ENCODE data around the gene PLXND1.
"Not testable (repeated sequence)": the region's sequence is repeated elsewhere in the genome, so short reads cannot be mapped to it uniquely, and the experiment has no call there.

PLXND1 gene

DNA sequence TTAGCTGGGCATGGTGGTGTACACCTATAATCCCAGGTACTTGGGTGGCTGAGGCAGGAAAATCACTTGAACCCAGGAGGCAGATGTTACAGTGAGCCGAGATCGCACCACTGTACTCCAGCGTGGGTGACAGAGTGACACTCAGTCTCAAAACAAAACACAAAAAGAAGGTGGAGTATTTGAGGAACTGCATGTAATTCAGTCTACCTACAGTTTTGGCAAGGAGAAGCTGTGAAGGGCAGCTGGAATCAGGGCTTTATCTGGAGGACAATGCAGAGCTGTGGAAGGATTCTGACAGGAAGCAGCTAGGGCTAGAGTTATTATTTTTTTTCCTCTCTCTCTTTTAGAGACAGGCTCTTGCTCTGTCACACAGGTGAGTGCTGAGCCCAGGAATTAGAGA is 56.7 kb downstream of the PLXND1 start:
- DNase-seq (ENCODE audit: low read depth in 2 of 2) = no peak
- H3K4me3 ChIP-seq (replicated peaks in 1 of 2; ENCODE audit: low read depth in 2 of 2, low read length in 2 of 2) = no peak overlapping the region
- TF ChIP-seq CTCF (IDR thresholded peaks at IDR 0.05; ENCODE audit: low read depth, low read length) = no peak

- TF ChIP-seq CTCF (IDR thresholded peaks at IDR 0.05; ENCODE audit: low read depth, low read length) = no peak
- no peak overlapping the region for H3K4me3 ChIP-seq (replicated peaks in 1 of 2; ENCODE audit: low read depth in 2 of 2, low read length in 2 of 2)
- DNase-seq (ENCODE audit: low read depth in 2 of 2) = peak; percentile 32 to 41
Measured at GRCh38 chr3:129549006-129549800, 57.3 kb downstream of the PLXND1 start.

- no peak for TF ChIP-seq CTCF (IDR thresholded peaks at IDR 0.05; ENCODE audit: low read depth, low read length)
- no peak overlapping the region for H3K4me3 ChIP-seq (replicated peaks in 1 of 2; ENCODE audit: low read depth in 2 of 2, low read length in 2 of 2)
- no peak for DNase-seq (ENCODE audit: low read depth in 2 of 2)
Measured at GRCh38 chr3:129548104-129548965, 58.1 kb downstream of the PLXND1 start.

GRCh38 chr3:129547241-129547640 is 59.2 kb downstream of the PLXND1 start:
- no peak for TF ChIP-seq CTCF (IDR thresholded peaks at IDR 0.05; ENCODE audit: low read depth, low read length)

DNA sequence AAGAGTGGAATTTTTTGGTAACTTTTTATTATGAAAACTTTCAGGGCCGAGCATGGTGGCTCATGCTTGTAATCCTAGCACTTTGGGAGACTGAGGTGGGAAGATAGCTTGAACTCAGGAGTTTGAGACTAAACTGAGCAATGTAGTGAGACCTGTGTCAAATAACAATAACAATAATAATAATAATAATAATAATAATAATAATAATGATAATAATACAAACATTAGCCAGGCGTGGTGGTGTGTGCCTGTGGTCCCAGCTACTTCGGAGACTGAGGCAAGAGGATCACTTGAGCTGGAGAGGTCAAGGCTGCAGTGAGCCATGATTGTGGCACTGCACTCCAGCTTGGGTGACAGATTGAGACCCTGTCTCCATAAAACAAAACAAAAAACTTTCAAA is 60.5 kb downstream of the PLXND1 start:
- not testable (repeated sequence) for DNase-seq (ENCODE audit: low read depth in 2 of 2); H3K4me3 ChIP-seq (replicated peaks in 1 of 2; ENCODE audit: low read depth in 2 of 2, low read length in 2 of 2)

More at GRCh38 chr3:129547241-129547640, 59.2 kb downstream of the PLXND1 start:
- no peak for DNase-seq (ENCODE audit: low read depth in 2 of 2)
- no peak overlapping the region for H3K4me3 ChIP-seq (replicated peaks in 1 of 2; ENCODE audit: low read depth in 2 of 2, low read length in 2 of 2)

GRCh38 chr3:129543999-129544398 is 62.5 kb downstream of the PLXND1 start:
- DNase-seq (ENCODE audit: low read depth in 2 of 2) = no peak
- H3K4me3 ChIP-seq (replicated peaks in 1 of 2; ENCODE audit: low read depth in 2 of 2, low read length in 2 of 2) = no peak overlapping the region
- no peak for TF ChIP-seq CTCF (IDR thresholded peaks at IDR 0.05; ENCODE audit: low read depth, low read length)

DNA sequence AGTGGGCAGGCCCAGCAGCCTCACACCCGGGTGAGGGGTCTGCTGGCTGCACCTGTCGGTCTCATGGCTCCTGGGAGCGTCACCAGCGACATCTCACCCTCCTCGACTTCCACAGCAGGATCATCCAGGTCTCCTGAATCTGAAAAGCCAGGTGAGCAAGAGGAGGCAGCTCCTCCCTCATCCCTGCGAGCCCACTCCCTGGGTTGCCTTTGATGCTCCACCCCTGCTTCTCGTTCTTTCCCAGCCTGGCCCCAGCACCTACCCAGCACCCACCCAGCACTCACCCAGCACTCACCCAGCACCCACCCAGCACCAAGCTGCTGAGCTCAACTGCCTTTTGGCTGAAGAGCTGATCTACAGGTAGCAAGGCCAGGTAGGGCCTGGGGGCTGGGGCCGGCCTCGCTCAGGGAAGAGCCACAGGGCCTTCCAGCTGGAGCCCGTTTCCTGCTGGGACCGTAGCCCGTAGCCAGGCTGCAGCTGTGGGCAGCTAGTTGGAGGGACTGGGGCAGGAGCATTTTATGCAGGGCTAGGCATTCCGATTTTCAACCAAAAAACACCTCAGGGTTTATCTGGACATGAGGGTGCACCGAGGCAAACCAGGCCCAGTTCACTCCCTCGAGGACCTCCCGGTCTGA is 63.2 kb downstream of the PLXND1 start, which contains the start of gene H1-8:
H1-8 (plus strand) TSS at position 20 of the 635 bp plus-strand sequence; CDS start at position 64, 44 bp downstream.
- DNase-seq (ENCODE audit: low read depth in 2 of 2) = no peak
- no peak within 1 kb of the TSS for H3K4me3 ChIP-seq (replicated peaks in 1 of 2; ENCODE audit: low read depth in 2 of 2, low read length in 2 of 2)
- TF ChIP-seq CTCF (IDR thresholded peaks at IDR 0.05; ENCODE audit: low read depth, low read length) = no peak
